LNCAP (cell line): ENCODE data around the gene CD74.

Source experiments
- TF ChIP-seq, protein P1 (sequence below): fragments of 450-650 bp; IDR thresholded peaks from 2 replicates; pipeline ENCODE4 v1.5.1; 2017; ENCODE audit warnings: mild to moderate bottlenecking

The CD74 gene

GRCh38 chr5:150394912-150395687 is 17.6 kb downstream of the CD74 start:
- TF ChIP-seq, protein P1, sequence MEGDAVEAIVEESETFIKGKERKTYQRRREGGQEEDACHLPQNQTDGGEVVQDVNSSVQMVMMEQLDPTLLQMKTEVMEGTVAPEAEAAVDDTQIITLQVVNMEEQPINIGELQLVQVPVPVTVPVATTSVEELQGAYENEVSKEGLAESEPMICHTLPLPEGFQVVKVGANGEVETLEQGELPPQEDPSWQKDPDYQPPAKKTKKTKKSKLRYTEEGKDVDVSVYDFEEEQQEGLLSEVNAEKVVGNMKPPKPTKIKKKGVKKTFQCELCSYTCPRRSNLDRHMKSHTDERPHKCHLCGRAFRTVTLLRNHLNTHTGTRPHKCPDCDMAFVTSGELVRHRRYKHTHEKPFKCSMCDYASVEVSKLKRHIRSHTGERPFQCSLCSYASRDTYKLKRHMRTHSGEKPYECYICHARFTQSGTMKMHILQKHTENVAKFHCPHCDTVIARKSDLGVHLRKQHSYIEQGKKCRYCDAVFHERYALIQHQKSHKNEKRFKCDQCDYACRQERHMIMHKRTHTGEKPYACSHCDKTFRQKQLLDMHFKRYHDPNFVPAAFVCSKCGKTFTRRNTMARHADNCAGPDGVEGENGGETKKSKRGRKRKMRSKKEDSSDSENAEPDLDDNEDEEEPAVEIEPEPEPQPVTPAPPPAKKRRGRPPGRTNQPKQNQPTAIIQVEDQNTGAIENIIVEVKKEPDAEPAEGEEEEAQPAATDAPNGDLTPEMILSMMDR = no peak

DNA sequence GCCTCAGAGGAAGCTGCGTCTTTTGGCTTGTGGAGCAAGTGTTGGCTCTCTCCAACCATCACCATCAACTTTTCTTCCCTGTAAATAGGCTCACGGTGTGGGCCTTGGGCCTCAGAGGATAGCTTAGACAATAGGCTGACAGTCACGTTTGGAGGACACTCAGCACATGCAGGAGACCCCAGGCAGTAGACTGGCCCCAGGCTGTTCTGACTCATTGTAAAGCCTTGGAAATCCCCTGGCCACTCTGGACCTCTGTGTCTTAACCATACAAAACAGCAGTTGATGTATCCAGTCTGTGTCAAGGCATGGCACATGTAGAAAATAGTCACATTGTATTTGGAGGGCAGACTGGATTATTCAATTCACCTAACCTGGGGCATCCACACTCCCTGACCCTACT is 18.6 kb downstream of the CD74 start:
- TF ChIP-seq, protein P1 = no peak

GRCh38 chr5:150393096-150393645 is 19.5 kb downstream of the CD74 start:
- TF ChIP-seq, protein P1 = no peak

DNA sequence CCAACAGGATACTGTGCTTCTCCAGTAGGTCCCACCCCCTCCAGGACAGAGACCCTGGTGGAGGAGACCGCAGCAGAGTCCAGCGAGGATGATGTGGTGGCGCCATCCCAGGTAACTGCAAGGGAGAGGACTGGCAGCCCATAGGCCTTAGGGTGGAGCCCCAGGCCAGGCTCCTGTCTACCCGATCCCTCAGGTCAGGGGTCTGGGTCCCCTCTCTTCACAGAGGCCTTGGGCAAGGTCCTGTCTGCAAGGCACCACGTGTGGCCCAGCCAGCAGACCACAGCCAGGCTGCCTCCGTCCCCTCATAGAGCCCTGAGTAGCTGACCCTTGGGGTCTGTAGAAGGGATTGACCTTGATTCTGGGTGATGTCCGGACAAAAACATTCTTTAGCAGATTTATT is 20.0 kb downstream of the CD74 start:
- TF ChIP-seq, protein P1 = no peak

DNA sequence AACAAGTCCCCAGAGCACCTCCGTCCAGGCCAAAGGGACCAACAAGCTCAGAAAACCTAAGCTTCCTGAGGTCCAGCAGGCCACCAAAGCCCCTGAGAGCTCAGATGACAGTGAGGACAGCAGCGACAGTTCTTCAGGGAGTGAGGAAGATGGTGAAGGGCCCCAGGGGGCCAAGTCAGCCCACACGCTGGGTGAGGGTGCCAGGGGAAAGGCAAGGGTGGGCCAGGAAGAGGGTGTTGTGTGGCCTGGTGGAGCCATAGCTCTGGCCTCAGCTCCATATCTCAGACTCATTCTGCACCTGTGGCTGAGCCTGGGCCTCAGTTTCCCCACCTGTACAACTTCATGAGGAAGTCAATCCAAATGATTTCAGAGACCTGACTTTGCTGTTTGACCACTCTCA is 20.7 kb downstream of the CD74 start:
- TF ChIP-seq, protein P1 = no peak

DNA sequence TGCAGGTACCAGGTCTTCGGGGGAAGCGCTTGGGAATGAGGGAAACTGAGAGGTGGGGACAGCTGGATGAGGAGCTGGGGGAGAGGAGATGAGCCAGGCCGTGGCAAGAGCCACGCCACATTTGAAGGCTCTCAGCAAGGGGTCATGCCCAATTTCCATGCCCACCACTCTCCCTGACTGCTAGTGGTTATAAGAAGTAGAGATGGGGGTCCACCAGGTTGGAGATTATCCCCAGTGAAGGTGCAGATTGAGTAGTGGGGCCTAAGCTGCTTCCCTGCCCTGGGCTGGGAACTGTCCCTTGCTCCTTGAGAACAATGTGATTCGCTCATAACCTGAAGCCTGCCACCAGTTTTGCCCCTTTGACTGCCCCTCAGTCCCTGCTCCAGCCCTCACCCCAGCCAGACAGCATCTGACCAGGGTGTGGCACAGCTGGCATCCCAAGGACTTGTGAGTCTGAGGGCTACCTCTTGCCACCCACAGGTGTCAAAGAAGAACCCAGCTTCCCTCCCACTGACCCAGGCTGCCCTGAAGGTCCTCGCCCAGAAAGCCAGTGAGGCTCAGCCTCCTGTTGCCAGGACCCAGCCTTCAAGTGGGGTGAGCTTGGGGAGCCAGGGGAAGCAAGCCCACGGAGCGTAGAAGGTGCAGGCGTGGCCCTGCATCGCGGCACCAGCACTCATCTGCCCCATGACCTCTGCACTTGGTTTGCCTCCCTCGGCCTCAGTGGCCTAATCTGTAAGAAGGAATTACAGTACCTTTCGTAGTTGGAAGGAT is 21.5 kb downstream of the CD74 start:
- TF ChIP-seq, protein P1 = no peak

GRCh38 chr5:150389531-150390266 is 23.0 kb downstream of the CD74 start:
- TF ChIP-seq, protein P1 = no peak
